GM12892 (cell line): ENCODE results near the gene FUT7.

Experiments used
- DNase-seq: peaks from one replicate; pipeline ENCODE4 v3.0.0; 2011; ENCODE audit not compliant: insufficient read length
- FAIRE-seq: peaks from 2 replicates; lab custom pipeline; 2011; peaks lifted over from hg19 to GRCh38; lab: Jason Lieb, UNC
- POLR2A ChIP-seq: IDR thresholded peaks from 2 replicates; pipeline ENCODE4 v1.6.1; 2011; ENCODE audit warnings: low read depth, low read length, control low read depth
- POLR2AphosphoS5 ChIP-seq: IDR thresholded peaks from 2 replicates; pipeline ENCODE4 v1.6.1; 2011; ENCODE audit warnings: low read depth, low read length, control low read depth
- TAF1 ChIP-seq: IDR thresholded peaks from 2 replicates; pipeline ENCODE4 v1.6.1; 2011; ENCODE audit warnings: low read depth, mild to moderate bottlenecking, control low read depth, low read length, borderline replicate concordance

The FUT7 gene

GRCh38 chr9:137073992-137074399 lies 42.1 kb upstream of the FUT7 start:
- no peak for DNase-seq
- TF ChIP-seq TAF1 (no peak), POLR2A (no peak), POLR2AphosphoS5 (no peak)
- FAIRE-seq, result no peak

- FAIRE-seq, result no peak
- TF ChIP-seq POLR2AphosphoS5 (no peak), POLR2A (no peak), TAF1 (no peak)
- no peak for DNase-seq
Measured at GRCh38 chr9:137071282-137071681, 39.4 kb upstream of the FUT7 start.

GRCh38 chr9:137070906-137071275 lies 39.0 kb upstream of the FUT7 start:
- DNase-seq (peak; percentile 39), FAIRE-seq (no peak)
- TF ChIP-seq POLR2AphosphoS5 (no peak), POLR2A (no peak), TAF1 (no peak)

GRCh38 chr9:137070201-137070905 lies 38.5 kb upstream of the FUT7 start, which contains the start of gene SAPCD2:
SAPCD2 (minus strand) TSS chr9:137070557; CDS start chr9:137070460, 97 bp downstream.
- peak; percentile 91 for DNase-seq
- peak; percentile 92 for FAIRE-seq
- TF ChIP-seq POLR2A, result peak; percentile 43; the same call in 1 of the 2 replicates
- TF ChIP-seq POLR2AphosphoS5, result no peak

DNA sequence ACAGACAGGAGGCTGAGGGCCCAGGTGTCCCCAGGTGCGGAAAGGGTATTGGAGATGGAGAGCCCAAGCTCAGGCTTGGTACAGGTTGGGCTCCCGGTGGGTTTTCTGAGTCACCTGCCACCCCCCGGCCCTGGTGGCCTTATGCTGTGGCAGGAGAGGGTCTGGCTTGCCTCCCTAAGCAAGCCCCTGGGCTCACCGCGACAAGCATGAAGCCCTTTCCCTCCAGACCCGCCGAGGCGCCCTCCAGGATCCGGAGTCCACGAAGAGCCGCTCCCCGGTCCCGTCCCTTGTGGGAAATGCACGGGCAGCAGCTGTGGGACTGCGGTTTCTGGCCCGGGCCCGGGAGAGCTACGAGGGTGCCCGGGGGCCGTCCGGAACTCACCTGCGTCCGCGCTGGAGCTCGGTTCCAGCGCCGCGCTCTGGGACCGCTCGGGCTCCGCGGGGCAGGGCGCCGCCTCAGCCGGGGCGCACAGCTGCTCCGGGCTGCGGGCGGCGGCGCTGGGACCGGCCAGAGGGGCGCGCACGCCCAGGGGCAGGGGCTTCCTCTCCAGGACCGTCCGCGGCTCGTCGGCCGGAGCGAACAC lies 37.7 kb upstream of the FUT7 start:
- no peak for DNase-seq
- peak; percentile 51 for FAIRE-seq
- no peak for TF ChIP-seq POLR2AphosphoS5
- no peak for TF ChIP-seq POLR2A
- TF ChIP-seq TAF1, result no peak

DNA sequence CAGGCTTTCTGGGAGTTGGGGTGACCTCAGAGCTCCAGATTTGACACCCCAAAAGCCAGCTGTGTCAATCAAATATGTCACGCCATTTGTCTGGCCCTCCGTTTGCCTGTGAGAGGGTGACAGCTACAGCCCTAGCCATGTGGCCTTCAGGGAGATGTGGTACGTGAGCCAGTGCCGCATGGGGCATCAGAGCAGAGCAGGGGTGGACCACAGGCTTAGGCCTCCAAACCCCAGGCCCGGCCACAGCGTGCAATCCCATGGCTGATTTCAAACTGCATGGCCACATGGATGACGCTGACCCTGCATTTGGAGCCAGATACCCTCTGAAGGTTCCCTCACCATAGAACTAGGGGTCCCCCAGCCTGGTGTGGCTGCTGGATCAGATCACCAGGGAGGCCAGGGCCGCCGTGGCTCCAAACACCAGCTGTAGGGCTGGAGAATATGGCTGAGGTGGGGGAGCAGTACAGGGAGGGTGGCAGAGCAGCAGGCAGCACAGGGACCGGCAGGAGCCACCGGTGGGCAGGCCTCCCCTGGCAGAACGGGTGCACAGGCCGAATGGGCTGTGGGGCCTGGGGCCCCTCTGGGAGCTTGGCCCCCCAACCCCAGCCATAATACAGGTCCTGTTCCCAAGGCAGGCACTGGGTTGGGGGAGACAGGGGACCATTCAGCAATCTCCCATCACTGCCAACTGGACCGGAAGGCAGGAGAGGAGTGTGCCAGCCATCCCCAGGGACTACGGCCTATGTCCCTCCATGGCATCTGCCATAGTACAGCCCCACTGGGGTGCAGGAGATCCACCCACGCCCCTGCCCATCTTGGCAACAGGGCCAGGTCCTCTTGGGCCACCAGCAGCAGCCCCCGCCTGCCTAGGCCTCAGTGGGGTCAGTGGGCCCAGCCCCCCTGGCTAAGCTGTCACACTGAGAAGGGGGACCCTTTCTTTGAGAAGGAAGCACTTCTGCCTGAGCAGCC lies 36.9 kb upstream of the FUT7 start:
- FAIRE-seq, result peak; percentile 38
- TF ChIP-seq POLR2A (no peak), TAF1 (no peak), POLR2AphosphoS5 (no peak)
- DNase-seq, result no peak

- FAIRE-seq (peak; percentile 89), DNase-seq (peak; percentile 85)
- TF ChIP-seq POLR2A (no peak), TAF1 (no peak), POLR2AphosphoS5 (no peak)
Measured at GRCh38 chr9:137067860-137068538, 36.1 kb upstream of the FUT7 start.

- no peak for TF ChIP-seq POLR2A
- no peak for TF ChIP-seq TAF1
- DNase-seq (no peak), FAIRE-seq (no peak)
Measured at GRCh38 chr9:137066096-137066861, 34.4 kb upstream of the FUT7 start.

- no peak for TF ChIP-seq POLR2AphosphoS5
- no peak for TF ChIP-seq POLR2A
- no peak for TF ChIP-seq TAF1
Measured at GRCh38 chr9:137065336-137065967, 33.6 kb upstream of the FUT7 start.

GRCh38 chr9:137064880-137065164 lies 32.9 kb upstream of the FUT7 start:
- FAIRE-seq (no peak), DNase-seq (no peak)
- no peak for TF ChIP-seq TAF1
- TF ChIP-seq POLR2AphosphoS5, result no peak
- no peak for TF ChIP-seq POLR2A

More at GRCh38 chr9:137065336-137065967, 33.6 kb upstream of the FUT7 start:
- no peak for FAIRE-seq
- no peak for DNase-seq

DNA sequence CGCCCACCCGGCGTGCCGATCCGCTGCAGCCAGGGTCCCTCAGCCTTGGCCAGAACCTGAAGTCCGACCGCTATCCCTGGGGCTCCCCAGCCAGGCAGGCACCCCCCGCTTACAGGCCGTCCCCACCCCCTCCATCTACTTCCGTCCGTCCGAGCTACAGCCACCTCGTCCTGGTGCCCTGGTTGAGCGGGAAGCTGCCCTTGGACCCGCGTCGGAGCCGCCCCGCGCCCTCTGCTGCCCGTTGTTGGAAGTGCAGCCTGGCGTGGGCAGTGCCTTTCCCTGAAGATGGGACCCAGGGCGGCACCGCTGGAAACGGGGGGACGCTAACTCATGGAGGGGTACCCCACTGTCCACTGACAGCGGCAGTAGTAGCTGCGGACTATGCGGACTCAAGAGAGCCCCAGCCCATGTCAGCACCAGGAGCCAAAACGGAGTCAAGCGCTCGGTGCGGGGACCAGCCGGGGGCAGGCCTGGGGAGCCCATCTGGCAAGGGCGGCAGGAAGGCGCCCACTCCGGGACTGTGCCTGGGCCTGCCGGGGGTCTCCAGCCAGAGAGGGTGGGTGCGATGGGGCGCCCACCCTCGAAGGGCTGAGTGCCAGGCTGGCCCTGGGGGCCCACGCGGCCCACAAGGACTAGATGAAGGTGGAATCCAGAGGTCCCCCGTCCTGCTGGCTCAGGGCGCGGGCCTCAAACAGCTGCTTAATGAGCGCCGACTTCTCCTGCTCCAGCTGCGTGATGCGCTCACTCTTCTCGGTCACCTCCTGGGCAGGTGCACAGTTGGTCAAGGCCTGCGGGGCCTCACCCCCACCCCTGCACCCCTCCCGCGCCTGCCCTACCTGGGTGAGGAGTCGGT lies 32.4 kb upstream of the FUT7 start:
- DNase-seq (peak; percentile 71), FAIRE-seq (peak; percentile 88)

More for the DNA sequence above, 32.4 kb upstream of the FUT7 start:
- TF ChIP-seq POLR2AphosphoS5 (no peak), TAF1 (no peak), POLR2A (no peak)
